ENCODE results near the gene ZEB2.

Gene ZEB2

GRCh38 chr2:144432921-144433320 is 87.0 kb downstream of the ZEB2 start:
- H3K4me3 ChIP-seq (ENCODE audit: low read depth, low read length) = no peak overlapping the region
- TF ChIP-seq CTCF (IDR thresholded peaks at IDR 0.05; ENCODE audit: low read depth, low read length) = no peak

DNA sequence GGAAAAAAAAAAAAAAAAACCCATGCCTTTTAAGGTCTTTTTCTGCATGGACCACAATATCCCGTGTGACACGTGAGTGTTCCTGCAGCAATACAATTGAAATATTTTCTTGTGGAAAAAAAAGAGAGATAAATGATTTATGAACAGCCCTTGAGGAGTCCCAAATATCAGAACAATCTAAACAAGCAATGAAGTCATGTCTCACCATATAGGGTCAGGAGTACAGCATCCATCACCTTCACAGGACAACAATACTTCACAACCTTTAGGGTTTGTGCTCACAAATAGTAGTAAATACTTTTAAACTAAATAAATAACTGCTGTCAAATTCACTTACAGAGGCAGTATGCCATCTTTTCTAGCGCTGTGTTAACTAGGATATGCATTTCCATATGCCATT is 87.9 kb downstream of the ZEB2 start:
- TF ChIP-seq CTCF (IDR thresholded peaks at IDR 0.05; ENCODE audit: low read depth, low read length) = no peak
- H3K4me3 ChIP-seq (ENCODE audit: low read depth, low read length) = no peak overlapping the region

GRCh38 chr2:144431392-144431783 is 88.5 kb downstream of the ZEB2 start:
- no peak for TF ChIP-seq CTCF (IDR thresholded peaks at IDR 0.05; ENCODE audit: low read depth, low read length)
- H3K4me3 ChIP-seq (ENCODE audit: low read depth, low read length) = no peak overlapping the region

DNA sequence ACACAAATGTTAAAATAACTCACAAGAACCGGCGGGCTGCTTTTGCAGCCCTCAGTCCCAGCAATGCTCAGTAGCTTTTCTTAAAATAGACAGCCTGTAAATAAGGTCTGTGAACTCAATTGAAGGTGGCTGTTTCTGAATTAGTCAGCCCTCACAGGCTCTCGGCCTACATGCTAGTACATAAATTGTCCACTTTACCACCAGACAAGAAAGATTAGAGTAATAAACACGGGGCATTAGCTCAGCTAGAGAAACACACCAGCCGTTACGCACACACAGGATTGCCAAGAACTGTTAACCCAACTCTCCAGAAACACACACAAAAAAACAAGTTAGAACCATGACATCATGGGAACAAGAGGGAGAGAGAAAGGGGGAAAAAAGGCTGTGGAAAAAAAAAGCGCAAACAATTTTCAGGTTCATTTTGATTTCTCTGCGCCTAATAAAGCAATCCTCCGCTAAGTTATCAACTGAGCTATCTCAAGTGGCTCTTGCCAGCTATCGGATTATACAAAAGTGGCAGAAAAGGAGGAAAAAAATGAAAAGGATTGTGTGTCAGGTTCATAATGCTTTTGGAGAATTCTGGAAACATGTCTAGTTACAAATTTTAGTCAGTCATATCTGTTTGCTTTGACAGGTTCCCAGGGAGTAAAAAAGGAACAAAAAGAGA is 89.1 kb downstream of the ZEB2 start:
- no peak overlapping the region for H3K4me3 ChIP-seq (ENCODE audit: low read depth, low read length)
- TF ChIP-seq CTCF (IDR thresholded peaks at IDR 0.05; ENCODE audit: low read depth, low read length) = no peak

GRCh38 chr2:144429396-144430112 is 90.4 kb downstream of the ZEB2 start:
- H3K4me3 ChIP-seq (ENCODE audit: low read depth, low read length) = no peak overlapping the region
- no peak for TF ChIP-seq CTCF (IDR thresholded peaks at IDR 0.05; ENCODE audit: low read depth, low read length)

DNA sequence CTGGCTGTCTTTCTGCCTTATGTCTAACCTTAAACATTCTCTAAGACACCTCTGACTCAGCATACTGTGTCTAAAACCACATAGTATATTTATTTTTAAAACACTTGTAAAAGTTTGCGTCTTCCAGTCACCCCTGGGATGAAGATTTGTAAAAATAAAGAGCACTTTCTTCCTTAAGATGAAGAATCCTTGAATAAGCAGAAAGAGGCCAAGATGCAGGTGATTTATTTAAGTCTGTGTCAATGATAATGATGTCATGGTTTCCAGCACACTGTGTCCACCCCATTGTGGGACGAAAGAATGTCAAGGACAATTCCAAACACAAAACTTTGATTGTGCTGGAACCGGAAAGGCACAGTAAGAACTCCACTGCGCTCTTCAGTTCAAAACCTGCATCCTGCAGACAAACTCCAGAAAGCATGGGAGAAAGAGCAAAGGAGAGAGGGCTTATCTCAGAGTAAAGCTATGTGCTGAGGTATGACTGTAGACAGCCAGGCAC is 92.9 kb downstream of the ZEB2 start:
- TF ChIP-seq CTCF (IDR thresholded peaks at IDR 0.05; ENCODE audit: low read depth, low read length) = no peak
- no peak overlapping the region for H3K4me3 ChIP-seq (ENCODE audit: low read depth, low read length)

DNA sequence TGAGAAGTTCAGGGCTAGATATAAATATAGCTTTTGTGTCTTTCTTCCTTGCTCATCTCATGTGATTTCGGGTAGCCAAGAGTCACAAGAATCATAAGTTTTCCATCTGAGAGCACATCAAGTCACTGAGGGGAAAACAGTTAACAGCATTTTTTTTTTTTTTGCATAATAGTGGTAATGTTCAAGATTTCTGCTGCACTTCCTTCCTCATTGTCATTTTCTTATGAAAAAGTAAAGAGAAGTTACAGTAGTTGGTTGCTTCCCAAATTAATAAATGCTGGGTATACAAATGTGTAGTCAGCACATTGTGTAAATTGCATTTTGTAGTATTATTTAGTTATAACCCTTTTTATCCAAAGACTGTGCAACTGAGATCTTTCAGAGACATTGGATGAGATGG is 93.6 kb downstream of the ZEB2 start:
- no peak overlapping the region for H3K4me3 ChIP-seq (ENCODE audit: low read depth, low read length)
- TF ChIP-seq CTCF (IDR thresholded peaks at IDR 0.05; ENCODE audit: low read depth, low read length) = no peak

Data from WI38 (cell line).